Embryonic facial prominence (tissue), 1 donor: ENCODE measurements around the gene KIR2DL4.
"Not testable (repeated sequence)": the region's sequence is repeated elsewhere in the genome, so short reads cannot be mapped to it uniquely, and the experiment has no call there.

Experiments used
- DNase-seq: peaks from one replicate; pipeline ENCODE4 v3.0.0-alpha.2; 2016; ENCODE audit errors: extremely low spot score

KIR2DL4 gene

DNA sequence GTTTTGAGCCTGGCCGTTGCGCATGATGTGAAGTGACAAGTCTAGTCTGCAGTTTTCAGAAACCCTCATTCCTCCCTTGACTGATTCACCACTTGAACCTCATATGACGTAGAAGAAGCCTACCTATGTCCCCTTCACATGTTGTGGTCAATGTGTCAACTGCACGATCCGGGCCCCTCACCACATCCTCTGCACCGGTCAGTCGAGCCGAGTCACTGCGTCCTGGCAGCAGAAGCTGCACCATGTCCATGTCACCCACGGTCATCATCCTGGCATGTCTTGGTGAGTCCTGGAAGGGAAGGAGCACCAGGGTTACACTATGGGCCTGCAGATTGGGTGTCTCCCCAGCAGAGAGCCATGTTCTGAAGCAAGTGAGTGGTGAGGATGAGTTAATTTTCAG lies at the start of gene KIR2DL4:
Gene KIR2DL4 (plus strand): TSS at position 201 of the 400 bp plus-strand sequence. CDS start 42 bp downstream, at position 243.
- no peak for DNase-seq

DNA sequence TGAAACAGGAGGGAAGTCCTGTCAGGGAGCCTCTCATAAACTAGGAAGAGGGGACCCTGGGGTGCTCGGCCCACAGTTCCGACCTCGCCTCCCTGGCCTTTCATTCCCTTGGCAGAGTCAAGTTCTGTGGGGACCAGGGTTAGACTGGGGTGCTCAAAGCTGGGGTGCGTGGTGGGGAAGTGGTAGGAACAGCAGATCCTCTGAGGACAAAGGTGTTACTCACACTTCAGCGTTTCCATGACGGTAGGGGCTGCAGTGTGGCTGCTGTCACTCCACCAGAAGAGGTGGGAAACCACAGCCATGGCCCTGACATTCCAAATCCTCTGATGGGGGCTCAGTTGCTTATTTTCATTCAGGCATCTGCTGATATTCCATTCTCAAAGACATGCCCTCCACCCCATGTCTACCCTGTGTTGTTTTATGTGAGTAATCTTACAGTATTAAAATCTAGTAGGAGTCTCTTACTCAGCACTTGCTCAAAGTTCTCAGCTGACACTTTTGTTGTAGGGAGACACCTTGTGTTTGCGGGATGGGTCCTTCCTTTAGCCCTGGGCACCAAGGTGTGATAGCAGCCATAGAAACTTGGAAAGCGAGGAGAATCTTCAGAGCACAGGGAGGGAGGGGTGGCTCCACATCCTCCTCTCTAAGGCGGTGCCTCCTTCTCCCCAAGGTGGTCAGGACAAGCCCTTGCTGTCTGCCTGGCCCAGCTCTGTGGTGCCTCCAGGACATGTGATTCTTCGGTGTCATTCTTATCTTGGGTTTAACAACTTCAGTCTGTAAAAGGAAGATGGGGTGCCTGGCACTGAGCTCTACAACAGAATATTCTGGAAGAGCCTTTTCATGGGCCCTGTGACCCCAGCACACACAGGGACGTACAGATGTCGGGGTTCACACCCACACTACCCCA lies 47.0 kb upstream of the KIR2DL4 start:
- not testable (repeated sequence) for DNase-seq

DNA sequence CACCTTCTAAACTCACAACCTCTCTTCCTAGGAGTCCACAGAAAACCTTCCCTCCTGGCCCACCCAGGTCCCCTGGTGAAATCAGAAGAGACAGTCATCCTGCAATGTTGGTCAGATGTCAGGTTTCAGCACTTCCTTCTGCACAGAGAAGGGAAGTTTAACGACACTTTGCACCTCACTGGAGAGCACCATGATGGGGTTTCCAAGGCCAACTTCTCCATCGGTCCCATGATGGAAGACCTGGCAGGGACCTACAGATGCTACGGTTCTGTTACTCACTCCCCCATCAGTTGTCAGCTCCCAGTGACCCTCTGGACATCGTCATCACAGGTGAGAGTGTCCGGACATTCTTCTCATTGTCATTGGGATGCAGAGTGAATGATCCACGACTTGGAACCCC lies 44.8 kb upstream of the KIR2DL4 start:
- not testable (repeated sequence) for DNase-seq

DNA sequence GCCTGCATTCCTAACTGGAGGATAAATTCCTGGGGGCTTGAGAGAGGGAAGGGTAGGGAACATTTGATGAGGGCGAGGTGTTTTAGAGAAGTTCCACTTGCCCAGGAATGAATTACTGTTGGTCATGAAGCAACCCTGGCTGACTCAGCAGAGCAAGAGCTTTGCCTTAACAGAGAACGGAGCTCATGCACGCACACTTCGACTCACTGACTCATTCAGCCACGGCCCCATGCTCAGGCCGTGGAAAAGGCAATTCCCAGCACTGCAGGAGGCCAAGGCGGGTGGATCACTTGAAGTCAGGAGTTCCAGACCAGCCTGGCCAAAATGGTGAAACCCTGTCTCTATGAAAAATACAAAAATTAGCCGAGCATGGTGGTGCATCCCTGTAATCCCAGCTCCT lies 39.2 kb upstream of the KIR2DL4 start:
- DNase-seq: not testable (repeated sequence)

DNA sequence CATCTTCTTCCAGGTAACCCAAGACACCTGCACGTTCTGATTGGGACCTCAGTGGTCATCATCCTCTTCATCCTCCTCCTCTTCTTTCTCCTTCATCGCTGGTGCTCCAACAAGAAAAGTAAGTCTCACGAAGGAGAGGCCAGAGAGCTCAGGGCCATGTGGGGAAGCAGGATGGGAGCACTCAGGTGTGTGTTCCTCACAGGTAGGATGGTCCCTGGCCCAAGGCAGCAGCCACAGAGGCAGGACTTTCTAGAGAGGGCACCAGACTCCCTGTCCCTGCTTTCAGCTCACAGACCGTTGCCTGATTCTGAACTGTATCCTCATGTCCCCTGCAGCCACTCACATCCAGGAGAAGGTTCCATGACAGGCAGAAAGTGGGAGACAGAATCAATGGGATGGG lies 36.9 kb upstream of the KIR2DL4 start:
- not testable (repeated sequence) for DNase-seq

DNA sequence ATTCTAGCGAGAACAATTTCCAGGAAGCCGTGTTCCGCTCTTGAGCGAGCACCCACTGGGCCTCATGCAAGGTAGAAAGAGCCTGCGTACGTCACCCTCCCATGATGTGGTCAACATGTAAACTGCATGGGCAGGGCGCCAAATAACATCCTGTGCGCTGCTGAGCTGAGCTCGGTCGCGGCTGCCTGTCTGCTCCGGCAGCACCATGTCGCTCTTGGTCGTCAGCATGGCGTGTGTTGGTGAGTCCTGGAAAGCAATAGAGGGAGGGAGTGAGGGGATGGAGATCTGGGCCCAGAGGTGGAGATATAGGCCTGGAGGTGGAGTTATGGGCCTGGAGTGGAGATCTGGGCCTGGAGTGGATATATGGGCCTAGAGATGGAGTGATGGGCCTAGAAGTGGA lies 33.8 kb upstream of the KIR2DL4 start, which contains the start of gene KIR2DL1:
Gene KIR2DL1 (plus strand): TSS at position 148 of the 400 bp plus-strand sequence. CDS start 58 bp downstream, at position 206.
- not testable (repeated sequence) for DNase-seq

DNA sequence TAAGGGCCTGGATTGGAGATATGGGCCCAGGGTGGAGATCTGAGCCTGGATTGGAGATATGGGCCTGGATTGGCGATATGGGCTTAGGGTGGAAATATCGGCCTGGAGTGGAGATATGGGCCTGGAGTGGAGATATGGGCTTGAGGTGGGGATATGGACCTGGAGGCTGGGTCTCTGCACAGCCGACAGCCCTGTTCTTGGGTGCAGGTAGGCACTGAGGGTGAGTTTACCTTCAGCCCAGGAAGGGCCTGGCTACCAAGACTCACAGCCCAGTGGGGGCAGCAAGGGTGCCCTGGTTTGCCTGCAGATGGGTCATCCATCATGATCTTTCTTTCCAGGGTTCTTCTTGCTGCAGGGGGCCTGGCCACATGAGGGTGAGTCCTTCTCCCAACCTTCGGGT lies 32.9 kb upstream of the KIR2DL4 start:
- not testable (repeated sequence) for DNase-seq

DNA sequence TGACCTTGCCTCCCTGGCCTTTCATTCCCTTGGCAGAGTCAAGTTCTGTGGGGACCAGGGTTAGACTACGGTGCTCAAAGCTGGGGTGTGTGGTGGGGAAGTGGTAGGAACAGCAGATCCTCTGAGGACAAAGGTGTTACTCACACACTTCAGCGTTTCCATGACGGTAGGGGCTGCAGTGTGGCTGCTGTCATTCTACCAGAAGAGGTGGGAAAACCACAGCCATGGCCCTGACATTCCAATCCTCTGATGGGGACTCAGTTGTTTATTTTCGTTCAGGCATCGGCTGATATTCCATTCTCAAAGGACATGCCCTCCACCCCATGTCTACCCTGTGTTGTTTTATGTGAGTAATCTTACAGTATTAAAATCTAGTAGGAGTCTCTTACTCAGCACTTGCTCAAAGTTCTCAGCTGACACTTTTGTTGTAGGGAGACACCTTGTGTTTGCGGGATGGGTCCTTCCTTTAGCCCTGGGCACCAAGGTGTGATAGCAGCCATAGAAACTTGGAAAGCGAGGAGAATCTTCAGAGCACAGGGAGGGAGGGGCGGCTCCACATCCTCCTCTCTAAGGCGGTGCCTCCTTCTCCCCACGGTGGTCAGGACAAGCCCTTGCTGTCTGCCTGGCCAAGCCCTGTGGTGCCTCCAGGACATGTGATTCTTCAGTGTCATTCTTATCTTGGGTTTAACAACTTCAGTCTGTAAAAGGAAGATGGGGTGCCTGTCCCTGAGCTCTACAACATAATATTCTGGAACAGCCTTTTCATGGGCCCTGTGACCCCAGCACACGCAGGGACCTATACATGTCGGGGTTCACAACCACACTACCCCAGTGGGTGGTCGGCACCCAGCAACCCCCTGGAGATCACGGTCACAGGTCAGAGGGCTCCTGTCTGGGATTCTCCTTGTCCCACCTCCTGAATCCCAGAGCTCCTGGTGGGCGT lies 32.1 kb upstream of the KIR2DL4 start:
- not testable (repeated sequence) for DNase-seq

DNA sequence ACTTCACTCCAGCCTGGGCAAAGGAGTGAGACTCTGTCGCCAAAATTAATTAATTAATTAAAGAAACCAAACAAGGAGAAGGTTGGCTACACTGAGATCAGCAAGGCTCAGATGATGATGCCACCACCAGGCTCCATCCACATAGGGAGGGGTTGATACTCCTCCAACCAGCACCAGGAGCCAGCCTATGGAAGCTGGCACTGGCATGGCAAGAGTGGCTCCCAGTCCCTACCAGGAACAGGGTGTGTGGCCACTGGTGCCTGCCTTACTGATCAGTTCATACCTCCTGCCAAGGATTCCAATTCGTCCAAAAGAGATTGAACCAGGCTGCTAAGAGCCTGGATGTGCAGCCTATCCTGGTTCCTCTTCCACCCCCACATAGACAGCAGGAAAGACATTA lies 30.7 kb upstream of the KIR2DL4 start:
- DNase-seq: not testable (repeated sequence)

DNA sequence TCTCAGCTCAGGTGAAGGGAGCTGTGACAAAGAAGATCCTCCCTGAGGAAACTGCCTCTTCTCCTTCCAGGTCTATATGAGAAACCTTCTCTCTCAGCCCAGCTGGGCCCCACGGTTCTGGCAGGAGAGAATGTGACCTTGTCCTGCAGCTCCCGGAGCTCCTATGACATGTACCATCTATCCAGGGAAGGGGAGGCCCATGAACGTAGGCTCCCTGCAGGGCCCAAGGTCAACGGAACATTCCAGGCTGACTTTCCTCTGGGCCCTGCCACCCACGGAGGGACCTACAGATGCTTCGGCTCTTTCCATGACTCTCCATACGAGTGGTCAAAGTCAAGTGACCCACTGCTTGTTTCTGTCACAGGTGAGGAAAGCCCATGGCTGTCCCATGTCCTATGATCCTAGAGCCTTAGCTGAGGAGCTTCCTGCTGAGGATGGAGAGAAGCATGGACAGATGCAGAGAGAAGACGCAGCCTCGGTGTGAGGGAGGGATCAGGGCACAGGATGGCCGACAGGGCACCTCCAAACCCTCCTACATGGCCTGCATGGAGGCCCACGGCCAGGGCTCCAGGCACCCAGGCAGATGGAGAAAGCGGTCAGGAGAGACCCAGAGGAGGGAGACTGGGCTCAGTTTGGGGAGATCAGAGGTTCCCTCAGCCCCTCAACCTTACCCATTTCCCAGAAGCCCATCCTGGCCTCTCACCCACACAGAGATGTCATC lies 28.2 kb upstream of the KIR2DL4 start:
- DNase-seq: not testable (repeated sequence)

DNA sequence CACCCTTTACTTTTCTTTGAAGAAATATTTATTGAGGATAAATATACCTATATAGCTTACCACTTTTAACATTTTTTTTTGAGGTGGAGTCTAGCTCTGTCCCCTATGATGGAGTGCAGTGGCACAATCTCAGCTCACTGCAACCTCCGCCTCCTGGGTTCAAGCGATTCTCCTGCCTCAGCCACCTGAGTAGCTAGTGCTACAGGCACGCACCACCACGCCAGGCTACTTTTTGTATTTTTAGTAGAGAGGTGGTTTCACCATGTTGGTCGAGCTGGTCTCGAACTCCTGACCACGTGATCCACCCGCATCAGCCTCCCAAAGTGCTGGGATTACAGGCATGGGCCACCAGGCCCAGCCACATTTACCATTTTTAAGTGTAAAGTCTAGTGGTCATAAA lies 27.6 kb upstream of the KIR2DL4 start:
- DNase-seq: not testable (repeated sequence)

DNA sequence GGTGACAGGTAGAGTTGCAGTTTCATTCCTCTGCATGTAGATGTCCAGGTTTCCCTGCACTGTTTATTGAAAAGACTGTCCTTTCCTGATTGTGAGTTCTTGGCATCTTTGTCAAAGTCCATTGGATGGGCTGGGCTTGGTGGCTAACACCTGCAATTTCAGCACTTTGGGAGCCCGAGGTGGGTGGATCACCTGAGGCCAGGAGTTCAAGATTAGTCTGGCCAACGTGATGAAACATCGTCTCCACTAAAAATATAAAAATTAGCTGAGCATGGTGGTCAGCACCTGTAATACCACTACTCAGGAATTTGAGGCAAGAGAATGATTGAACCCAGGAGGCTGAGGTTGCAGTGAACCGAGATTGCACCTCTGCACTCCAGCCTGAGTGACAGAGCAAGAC lies 25.6 kb upstream of the KIR2DL4 start:
- DNase-seq: not testable (repeated sequence)

DNA sequence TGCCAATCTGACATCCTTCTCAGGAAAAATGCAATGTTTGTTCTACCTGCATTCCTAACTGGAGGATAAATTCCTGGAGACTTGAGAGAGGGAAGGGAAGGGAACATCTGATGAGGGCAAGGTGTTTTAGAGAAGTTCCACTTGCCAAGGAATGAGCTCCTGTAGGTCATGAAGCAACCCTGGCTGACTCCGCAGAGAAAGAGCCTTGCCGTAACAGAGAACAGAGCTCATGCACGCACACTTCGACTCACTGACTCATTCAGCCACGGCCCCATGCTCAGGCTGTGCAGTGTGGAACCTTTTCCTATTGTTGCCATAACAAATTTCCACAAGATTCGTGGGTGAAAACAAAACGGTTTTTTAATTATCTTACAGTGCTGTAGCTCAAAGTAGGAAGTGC lies 24.5 kb upstream of the KIR2DL4 start:
- DNase-seq: not testable (repeated sequence)

DNA sequence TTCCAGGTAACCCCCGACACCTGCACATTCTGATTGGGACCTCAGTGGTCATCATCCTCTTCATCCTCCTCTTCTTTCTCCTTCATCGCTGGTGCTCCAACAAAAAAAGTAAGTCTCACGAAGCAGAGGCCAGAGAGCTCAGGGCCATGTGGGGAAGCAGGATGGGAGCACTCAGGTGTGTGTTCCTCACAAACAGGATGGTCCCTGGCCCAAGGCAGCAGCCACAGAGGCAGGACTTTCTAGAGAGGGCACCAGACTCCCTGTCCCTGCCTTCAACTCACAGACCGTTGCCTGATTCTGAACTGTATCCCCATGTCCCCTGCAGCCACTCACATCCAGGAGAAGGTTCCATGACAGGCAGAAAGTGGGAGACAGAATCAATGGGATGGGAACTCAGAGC lies 20.5 kb upstream of the KIR2DL4 start:
- not testable (repeated sequence) for DNase-seq

DNA sequence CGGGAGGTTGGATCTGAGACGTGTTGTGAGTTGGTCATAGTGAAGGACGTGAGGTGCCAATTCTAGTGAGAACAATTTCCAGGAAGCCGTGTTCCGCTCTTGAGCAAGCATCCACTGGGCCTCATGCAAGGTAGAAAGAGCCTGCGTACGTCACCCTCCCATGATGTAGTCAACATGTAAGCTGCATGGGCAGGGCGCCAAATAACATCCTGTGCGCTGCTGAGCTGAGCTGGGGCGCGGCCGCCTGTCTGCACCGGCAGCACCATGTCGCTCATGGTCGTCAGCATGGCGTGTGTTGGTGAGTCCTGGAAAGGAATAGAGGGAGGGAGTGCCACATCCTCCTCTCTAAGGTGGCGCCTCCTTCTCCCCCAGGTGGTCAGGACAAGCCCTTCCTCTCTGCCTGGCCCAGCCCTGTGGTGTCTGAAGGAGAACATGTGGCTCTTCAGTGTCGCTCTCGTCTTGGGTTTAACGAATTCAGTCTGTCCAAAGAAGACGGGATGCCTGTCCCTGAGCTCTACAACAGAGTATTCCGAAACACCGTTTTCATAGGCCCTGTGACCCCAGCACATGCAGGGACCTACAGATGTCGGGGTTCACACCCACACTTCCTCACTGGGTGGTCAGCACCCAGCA lies 17.2 kb upstream of the KIR2DL4 start:
- DNase-seq: not testable (repeated sequence)

DNA sequence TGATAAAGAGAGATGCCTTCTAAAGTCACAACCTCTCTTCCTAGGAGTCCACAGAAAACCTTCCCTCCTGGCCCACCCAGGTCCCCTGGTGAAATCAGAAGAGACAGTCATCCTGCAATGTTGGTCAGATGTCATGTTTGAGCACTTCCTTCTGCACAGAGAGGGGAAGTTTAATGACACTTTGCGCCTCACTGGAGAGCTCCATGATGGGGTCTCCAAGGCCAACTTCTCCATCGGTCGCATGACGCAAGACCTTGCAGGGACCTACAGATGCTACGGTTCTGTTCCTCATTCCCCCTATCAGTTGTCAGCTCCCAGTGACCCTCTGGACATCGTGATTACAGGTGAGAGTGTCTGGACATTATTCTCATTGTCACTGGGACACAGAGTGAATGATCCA lies 15.3 kb upstream of the KIR2DL4 start:
- DNase-seq: not testable (repeated sequence)

DNA sequence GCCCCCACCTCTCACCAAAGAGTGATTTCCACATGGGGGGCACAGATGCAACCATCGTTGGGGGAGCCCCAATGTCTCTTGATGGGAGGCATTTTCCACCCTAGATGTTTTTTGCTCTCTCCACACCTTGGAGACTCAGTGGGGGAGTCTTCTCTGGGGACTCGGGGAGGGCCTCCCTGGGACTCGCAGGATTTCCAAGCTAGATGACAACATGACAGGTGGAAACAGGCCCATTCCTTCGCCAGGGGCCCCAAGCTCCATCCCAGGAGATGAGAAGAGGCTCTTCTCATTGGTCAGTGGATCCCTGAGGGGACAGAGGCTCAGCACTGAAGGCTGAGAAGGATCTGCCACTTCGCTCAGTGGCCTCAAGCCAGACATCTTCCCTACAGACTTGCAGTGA lies 12.7 kb upstream of the KIR2DL4 start:
- no peak for DNase-seq

DNA sequence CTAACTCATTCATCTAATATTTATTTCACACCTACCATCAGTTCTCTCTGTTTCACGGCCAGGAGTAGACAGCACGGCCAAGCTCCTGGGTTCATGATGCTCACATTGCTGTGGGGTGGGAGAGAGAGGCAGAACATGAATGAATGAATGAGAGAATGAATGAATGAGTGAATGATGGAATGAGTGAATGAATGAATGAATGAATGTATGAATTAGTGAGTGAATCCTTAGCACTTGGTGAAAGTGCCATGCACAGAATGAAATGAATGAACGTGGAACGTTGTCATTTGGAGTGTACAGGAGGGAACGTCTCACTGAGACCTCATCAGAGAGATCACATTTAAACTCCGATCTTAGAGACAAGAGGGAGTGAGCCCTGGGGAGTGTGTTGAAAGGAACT lies 11.9 kb upstream of the KIR2DL4 start:
- DNase-seq: no peak

DNA sequence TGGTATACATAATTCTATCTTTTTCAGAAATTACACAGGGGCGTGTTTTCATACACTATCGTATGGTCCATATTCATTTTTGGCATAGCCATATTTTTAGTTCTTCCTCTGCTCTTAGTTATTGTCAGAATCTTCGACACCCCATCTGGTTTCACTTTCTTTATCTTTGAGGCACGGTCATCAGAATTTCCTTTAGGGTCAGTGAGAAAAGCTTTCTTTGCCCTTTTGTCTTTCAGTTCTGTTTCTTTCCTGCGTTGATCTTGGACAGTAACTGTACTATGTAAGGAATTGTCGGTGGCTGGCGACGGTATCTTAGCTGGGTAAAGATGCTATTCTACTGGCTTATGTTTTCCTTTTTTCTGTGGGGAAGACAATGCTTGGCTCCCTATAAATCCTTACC lies 10.6 kb upstream of the KIR2DL4 start:
- no peak for DNase-seq

DNA sequence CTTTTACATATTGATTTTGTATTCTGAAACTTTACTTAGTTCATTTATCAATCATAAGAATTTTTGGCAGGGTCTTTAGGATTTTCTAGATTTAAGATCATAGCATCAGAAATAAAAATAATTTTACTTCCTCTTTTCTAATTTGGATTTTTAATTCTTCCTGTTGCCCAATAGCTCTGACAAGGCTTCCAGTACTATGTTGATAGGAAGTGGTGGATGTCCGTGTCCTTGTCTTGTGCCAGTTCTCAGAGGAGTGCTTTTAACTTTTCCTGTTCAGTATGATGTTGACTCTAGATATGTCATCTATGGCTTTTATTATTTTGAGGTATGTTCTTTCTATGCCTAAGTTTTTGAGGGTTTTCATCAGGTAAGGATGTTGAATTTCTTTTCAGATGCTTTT lies 7.7 kb upstream of the KIR2DL4 start:
- DNase-seq: no peak

DNA sequence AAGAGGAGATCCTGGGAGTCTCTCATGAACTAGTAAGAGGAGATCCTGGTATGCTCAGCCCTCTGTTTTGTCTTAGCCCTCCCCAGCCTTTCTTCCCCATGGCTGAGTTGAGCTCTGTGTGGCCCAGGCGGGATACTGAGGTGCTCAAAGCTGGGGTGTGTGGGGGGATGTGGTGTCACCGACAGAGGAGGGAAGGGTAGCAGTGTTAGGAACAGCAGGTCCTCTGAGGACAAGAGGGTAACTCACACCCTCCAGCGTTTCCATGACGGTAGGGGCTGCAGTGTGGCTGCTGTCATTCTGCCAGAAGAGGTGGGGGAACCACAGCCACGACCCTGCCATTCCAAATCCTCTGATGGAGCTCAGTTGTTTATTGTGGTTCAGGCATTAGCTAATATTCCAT lies 691 bp downstream of the KIR2DL4 start:
- DNase-seq: no peak
